Measurements from ENCODE around the gene CSF1R. TPM values are rescaled to one million over a fixed set of nuclear protein-coding genes. Genes with fewer than 3 reads are reported as not detected.

Gene CSF1R
- total RNA-seq, 1 donor from 2014 or later: 0.10 TPM

GRCh38 chr5:150125334-150125733, 39.0 kb upstream of the CSF1R start:
- no peaks in the 10 kb centered on the region for H3K9me3 Mint-ChIP-seq
- H3K27me3 Mint-ChIP-seq (ENCODE audit: insufficient read depth): no peaks in the 10 kb centered on the region
- intact Hi-C loops (cut with micrococcal nuclease): no loop called here
- no peaks in the 10 kb centered on the region for H3K36me3 Mint-ChIP-seq (ENCODE audit: low read depth)
- DNase-seq (ENCODE audit: low spot score): no peak
- H3K4me3 Mint-ChIP-seq: no peak overlapping the region
- peaks cover 5% of the 10 kb centered on the region for H3K4me1 Mint-ChIP-seq (ENCODE audit: low read depth)
- H3K27ac Mint-ChIP-seq: no peak overlapping the region

DNA sequence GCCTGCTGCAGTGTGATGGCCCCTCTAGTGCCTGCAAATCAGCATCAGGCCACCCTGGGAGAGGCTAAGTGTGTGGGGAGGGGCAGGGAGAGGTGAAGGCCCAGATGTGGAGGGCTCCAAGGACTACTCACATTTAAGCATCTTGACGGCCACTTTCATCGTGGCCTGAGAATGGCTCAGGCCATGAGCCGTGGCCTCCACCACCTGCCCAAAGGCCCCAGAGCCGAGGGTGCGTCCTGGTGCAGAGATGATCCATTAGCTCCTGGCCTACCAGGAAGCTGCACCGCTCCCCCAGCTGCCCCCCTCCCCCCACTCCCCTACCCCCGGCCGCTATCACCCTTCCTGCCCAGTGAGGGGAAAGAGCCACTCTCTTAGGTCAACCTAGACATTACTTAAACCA, 38.2 kb upstream of the CSF1R start:
- Mint-ChIP-seq H3K36me3 (ENCODE audit: low read depth) (no peaks in the 10 kb centered on the region), H3K9me3 (no peaks in the 10 kb centered on the region), H3K4me3 (no peak overlapping the region), H3K27me3 (ENCODE audit: insufficient read depth) (no peaks in the 10 kb centered on the region), H3K27ac (no peak overlapping the region), H3K4me1 (ENCODE audit: low read depth) (no peaks in the 10 kb centered on the region)
- no peak for DNase-seq (ENCODE audit: low spot score)
- intact Hi-C loops (cut with micrococcal nuclease): no loop called here

GRCh38 chr5:150124111-150124557, 37.8 kb upstream of the CSF1R start:
- Mint-ChIP-seq H3K27ac (no peak overlapping the region), H3K4me1 (ENCODE audit: low read depth) (no peaks in the 10 kb centered on the region), H3K4me3 (no peak overlapping the region), H3K27me3 (ENCODE audit: insufficient read depth) (no peaks in the 10 kb centered on the region), H3K9me3 (no peaks in the 10 kb centered on the region), H3K36me3 (ENCODE audit: low read depth) (peaks cover 2% of the 10 kb centered on the region)
- DNase-seq (ENCODE audit: low spot score): no peak
- intact Hi-C loops (cut with micrococcal nuclease): no loop called here

DNA sequence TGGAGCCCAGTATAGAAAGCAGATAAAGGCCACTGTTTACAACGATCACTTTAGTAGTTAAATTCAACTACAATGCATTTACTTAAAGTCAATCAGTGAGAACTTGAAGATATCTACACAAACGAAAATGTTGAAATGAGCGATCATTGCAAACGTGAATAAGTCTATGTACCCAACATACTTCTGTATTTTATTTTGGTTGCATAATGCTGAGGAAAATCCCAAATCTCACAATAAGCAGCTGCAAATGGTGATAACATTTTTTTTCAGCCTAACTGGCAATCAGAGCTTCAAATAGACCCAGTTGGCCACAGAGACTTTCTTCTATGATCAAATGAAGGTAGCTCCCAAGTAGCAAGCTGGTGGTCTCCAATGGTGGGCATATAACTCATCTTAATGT, 37.2 kb upstream of the CSF1R start:
- no peak for DNase-seq (ENCODE audit: low spot score)
- Mint-ChIP-seq H3K27ac (no peak overlapping the region), H3K36me3 (ENCODE audit: low read depth) (peaks cover 2% of the 10 kb centered on the region), H3K4me3 (no peak overlapping the region), H3K4me1 (ENCODE audit: low read depth) (no peaks in the 10 kb centered on the region), H3K27me3 (ENCODE audit: insufficient read depth) (no peaks in the 10 kb centered on the region), H3K9me3 (no peaks in the 10 kb centered on the region)
- intact Hi-C loops (cut with micrococcal nuclease): no loop called here

DNA sequence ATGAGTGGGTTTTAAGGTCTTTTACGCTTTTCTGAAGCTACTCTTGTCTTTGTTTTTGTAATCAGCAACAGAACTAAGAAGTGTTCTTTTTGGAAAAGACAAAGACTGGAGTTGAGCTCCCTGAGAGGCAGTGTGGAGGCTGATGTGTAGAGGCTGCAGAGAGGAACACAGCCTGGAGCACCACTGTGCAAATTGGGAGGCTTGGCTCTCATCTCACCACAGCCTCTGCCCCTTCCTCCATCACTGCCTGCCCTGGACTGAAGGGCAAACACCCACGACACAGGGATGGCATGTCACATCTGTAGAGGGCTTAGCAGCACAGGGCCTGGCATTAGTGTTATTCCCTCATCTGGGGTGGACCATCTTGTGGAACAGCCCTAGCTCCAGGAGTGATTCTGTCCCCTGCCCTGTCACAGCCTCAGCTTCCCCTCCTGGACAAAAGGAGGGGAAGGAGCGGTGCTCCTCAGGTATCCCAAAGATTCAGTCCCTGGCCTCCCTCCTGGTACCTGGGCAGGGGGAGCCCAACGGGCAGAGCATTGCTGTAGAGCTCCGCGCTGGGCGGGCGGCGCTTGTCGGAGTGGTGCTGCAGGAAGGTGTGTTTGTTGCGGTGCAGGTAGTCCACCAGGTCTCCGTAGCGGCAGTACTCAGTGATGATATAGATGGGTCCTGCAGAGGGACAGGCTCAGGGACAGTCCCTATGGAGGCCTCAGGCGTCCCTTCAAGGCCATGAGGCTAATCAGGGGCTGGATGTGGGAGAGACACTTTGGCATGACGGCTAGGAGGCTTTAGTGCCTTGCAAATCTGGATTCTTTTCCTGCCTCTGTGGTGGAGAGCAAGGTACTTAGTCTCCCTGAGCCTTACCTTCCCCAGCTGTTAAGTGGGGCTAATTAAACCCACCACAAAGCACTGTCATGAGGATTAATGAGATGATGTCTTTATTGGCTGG, 36.5 kb upstream of the CSF1R start:
- Mint-ChIP-seq H3K4me3 (no peak overlapping the region), H3K9me3 (no peaks in the 10 kb centered on the region), H3K27me3 (ENCODE audit: insufficient read depth) (no peaks in the 10 kb centered on the region), H3K36me3 (ENCODE audit: low read depth) (peaks cover 2% of the 10 kb centered on the region), H3K4me1 (ENCODE audit: low read depth) (no peaks in the 10 kb centered on the region), H3K27ac (no peak overlapping the region)
- intact Hi-C loops (cut with micrococcal nuclease): no loop called here
- no peak for DNase-seq (ENCODE audit: low spot score)

GRCh38 chr5:150122158-150122510, 35.8 kb upstream of the CSF1R start:
- intact Hi-C loops (cut with micrococcal nuclease): no loop called here
- no peak overlapping the region for H3K4me3 Mint-ChIP-seq

GRCh38 chr5:150121448-150122157, 35.2 kb upstream of the CSF1R start:
- intact Hi-C loops (cut with micrococcal nuclease): no loop called here
- no peak overlapping the region for H3K27ac Mint-ChIP-seq
- no peak overlapping the region for H3K4me3 Mint-ChIP-seq

More at GRCh38 chr5:150122158-150122510, 35.8 kb upstream of the CSF1R start:
- peak overlapping the region; percentile 45 for H3K27ac Mint-ChIP-seq
- no peaks in the 10 kb centered on the region for H3K27me3 Mint-ChIP-seq (ENCODE audit: insufficient read depth)
- DNase-seq (ENCODE audit: low spot score): no peak
- H3K4me1 Mint-ChIP-seq (ENCODE audit: low read depth): no peaks in the 10 kb centered on the region
- peaks cover 2% of the 10 kb centered on the region for H3K36me3 Mint-ChIP-seq (ENCODE audit: low read depth)
- no peaks in the 10 kb centered on the region for H3K9me3 Mint-ChIP-seq

DNA sequence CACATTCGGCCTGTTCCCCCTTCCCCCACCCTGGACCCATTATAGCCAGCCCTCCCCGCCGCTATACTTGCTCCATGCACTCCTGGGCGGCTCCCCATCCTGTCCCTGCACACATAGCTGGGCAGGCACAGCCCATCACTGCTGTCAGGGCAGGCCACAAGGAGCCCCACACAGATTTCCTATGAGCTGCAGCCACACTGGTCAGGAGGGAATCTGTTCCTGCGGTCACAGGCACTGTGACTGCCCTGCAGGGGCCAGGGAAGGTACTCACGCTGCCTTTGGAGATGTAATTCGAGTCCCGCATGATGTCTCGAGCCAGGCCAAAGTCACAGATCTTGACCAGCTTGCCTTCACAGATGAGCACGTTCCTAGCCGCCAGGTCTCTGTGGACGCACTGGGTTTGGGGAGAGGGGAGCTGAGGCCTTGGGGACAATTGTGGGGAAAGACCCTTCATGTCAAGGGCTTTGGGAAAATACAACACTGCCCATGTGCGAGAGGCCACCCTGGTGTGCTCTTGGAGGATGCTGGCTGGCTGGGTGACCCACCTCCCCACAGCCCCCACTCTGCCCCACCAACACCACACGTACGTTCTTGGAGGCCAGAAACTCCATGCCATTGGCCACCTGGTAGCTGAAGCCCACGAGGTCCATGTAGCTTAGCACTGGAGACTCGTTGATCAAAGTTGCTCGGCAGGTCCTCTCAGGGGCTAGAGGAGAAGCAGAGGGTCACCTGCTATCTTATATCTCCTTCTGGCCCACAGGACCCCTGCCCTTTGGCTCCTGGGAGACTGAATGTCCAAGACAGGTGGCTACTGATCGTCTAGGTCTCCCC, 34.5 kb upstream of the CSF1R start:
- peaks cover 2% of the 10 kb centered on the region for H3K36me3 Mint-ChIP-seq (ENCODE audit: low read depth)
- no peaks in the 10 kb centered on the region for H3K4me1 Mint-ChIP-seq (ENCODE audit: low read depth)
- no peaks in the 10 kb centered on the region for H3K9me3 Mint-ChIP-seq
- no peak overlapping the region for H3K4me3 Mint-ChIP-seq
- no peak for DNase-seq (ENCODE audit: low spot score)
- no peak overlapping the region for H3K27ac Mint-ChIP-seq
- intact Hi-C loops (cut with micrococcal nuclease): no loop called here
- H3K27me3 Mint-ChIP-seq (ENCODE audit: insufficient read depth): no peaks in the 10 kb centered on the region

More at GRCh38 chr5:150121448-150122157, 35.2 kb upstream of the CSF1R start:
- Mint-ChIP-seq H3K9me3 (no peaks in the 10 kb centered on the region), H3K36me3 (ENCODE audit: low read depth) (peaks cover 2% of the 10 kb centered on the region), H3K27me3 (ENCODE audit: insufficient read depth) (no peaks in the 10 kb centered on the region), H3K4me1 (ENCODE audit: low read depth) (no peaks in the 10 kb centered on the region)
- DNase-seq (ENCODE audit: low spot score): no peak

- no peaks in the 10 kb centered on the region for H3K9me3 Mint-ChIP-seq
- no peak overlapping the region for H3K4me3 Mint-ChIP-seq
- H3K27me3 Mint-ChIP-seq (ENCODE audit: insufficient read depth): no peaks in the 10 kb centered on the region
- no peak overlapping the region for H3K27ac Mint-ChIP-seq
- no peak for DNase-seq (ENCODE audit: low spot score)
- H3K36me3 Mint-ChIP-seq (ENCODE audit: low read depth): peaks cover 2% of the 10 kb centered on the region
- no peaks in the 10 kb centered on the region for H3K4me1 Mint-ChIP-seq (ENCODE audit: low read depth)
- intact Hi-C loops (cut with micrococcal nuclease): no loop called here
These were observed 33.7 kb upstream of the CSF1R start for GRCh38 chr5:150120062-150120441.

DNA sequence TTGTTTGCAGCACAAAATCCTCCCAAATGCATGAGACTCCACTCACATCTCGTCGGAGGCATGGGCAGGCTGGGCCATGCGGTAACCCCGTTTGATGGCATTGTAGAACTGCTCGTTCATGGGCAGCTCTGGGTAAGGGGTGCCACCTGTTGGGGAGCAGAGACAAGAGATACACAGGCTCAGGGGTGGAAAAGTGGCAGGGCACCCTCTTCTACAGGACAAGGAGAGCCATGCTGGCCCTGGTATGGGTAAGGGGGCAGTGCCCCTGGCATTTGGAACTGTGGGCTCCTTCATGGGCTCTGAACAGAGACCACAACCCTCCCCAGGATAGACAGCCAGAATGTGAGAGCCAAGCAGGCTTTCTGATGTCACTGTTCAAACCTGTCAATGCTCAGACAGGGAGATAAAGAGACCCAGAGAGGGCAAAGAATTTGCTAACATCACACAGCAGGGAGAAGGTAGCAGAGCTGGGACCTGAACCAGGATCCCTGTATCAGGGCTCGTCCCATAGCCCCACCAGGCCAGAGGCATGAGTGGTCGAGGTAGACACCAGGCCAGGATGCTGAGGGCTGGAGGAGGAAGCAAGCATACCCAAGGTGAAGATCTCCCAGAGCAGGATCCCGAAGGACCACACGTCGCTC, 33.2 kb upstream of the CSF1R start:
- intact Hi-C loops (cut with micrococcal nuclease): loop anchor here (1.0 kb wide), 1 partner anchor 21 kb away; no protein-coding TSS in a partner anchor
- no peak overlapping the region for H3K4me3 Mint-ChIP-seq
- no peaks in the 10 kb centered on the region for H3K27me3 Mint-ChIP-seq (ENCODE audit: insufficient read depth)
- H3K27ac Mint-ChIP-seq: no peak overlapping the region
- DNase-seq (ENCODE audit: low spot score): no peak
- H3K4me1 Mint-ChIP-seq (ENCODE audit: low read depth): no peaks in the 10 kb centered on the region
- H3K36me3 Mint-ChIP-seq (ENCODE audit: low read depth): peaks cover 2% of the 10 kb centered on the region
- no peaks in the 10 kb centered on the region for H3K9me3 Mint-ChIP-seq

- no peak for DNase-seq (ENCODE audit: low spot score)
- Mint-ChIP-seq H3K4me1 (ENCODE audit: low read depth) (no peaks in the 10 kb centered on the region), H3K4me3 (no peak overlapping the region), H3K27ac (no peak overlapping the region), H3K9me3 (no peaks in the 10 kb centered on the region), H3K36me3 (ENCODE audit: low read depth) (peaks cover 2% of the 10 kb centered on the region), H3K27me3 (ENCODE audit: insufficient read depth) (no peaks in the 10 kb centered on the region)
- intact Hi-C loops (cut with micrococcal nuclease): loop anchor here (1.0 kb wide), 1 partner anchor 22 kb away; no protein-coding TSS in a partner anchor
These were observed 32.3 kb upstream of the CSF1R start for GRCh38 chr5:150118561-150119229.
